ENCODE measurements around the gene SOBP.
"Not testable (repeated sequence)": the region's sequence is repeated elsewhere in the genome, so short reads cannot be mapped to it uniquely, and the experiment has no call there.

SOBP gene

DNA sequence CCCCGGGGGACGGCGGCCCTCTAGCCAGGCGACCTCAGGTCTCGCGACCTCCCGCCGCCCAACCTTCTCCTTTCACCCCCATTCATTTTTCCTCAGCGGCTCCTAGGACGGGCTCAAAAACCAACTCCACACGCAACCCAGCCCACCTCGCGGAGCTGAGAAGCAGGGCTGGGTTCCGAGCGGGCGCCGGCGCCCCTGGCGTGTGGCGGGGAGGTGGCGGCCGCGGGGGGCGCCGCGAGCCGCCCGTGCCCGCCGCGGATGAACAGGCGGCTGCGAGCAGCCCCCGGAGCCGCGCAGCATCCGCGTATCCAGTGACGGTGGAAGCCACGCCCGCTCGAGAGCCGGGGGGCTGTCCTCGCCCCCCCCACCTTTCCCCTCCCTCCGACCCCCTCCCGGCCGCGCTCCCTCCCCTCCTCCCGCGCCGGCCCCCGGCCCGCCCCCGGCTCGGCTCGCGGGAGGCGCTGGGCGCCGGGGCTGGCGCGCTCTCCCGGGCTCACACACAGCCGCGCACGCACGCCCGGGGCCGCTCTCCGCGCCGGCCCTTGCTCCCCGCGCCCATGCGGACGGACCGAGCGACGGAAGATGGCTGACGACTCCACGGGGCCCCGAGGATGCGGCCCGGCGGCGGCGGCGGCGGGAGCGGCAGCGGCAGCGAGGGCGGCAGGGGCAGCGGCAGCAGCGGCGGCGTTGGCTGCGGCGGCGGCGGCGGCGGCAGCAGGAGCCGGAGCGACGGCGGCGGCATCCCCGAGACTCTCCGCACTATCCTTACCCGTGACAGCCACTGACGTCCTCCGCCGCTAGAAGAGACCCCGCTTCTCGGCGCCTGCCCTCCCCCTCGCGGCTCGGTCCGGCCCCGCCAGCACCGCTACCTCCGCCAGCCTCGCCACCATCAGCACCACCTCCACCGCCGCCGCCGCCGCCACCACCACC lies at the start of gene SOBP:
Gene SOBP, plus strand, starts transcription at position 482 of the 930 bp plus-strand sequence. CDS start 500 bp downstream, outside the sequence.
- DNase-seq = peak; percentile 37 to 43

- no peak for DNase-seq
Measured at GRCh38 chr6:107440936-107441335, 49.0 kb upstream of the SOBP start.

DNA sequence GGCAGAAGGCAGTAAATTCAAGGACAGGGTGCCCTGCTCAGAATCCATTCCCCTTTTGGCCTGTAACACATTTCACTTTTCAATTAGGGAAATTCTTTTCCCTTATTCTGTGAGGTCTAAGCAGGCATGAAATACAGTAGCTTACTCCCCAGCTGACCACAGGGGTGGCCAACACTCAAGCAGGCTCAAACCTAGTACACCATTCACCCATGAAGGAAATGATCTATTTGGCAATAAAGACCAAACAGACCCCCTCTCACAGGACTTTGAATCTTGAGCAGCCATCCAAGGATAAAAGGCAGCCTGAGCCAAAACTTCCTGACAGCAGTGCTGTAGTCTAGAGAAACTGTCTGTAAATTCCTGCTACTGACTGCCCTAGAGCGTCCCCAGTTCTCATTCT lies 48.2 kb upstream of the SOBP start:
- no peak for DNase-seq

DNA sequence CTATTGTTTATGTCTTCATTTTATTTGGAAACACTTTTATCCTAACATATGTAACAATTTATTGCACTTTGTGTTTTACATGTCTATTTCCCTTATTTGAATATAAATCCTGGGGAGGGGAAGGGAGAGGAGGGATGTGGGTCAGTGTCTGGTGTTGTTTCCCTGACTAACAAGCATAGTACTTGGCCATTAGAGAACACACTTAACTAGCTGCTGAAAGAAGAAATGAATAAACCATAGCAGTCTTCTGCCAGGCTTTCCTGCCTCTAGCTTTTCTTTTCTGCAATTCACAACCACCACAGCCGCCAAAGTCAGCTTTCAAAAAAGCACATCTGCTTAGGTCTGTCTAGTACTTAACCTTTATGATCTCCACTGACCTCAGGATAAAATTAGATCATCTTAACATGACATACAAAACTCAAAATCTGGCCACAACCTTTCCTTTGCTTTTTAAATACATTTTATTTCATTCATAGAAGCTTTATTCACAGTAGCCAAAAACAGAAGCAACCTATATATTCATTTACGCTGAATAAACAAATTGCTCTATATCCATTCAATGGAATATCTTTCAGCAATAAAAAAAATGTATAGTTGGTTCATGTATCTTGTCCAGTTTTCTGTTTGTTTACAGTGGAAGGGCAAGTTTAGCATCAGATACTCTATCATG lies 46.8 kb upstream of the SOBP start:
- DNase-seq = no peak

DNA sequence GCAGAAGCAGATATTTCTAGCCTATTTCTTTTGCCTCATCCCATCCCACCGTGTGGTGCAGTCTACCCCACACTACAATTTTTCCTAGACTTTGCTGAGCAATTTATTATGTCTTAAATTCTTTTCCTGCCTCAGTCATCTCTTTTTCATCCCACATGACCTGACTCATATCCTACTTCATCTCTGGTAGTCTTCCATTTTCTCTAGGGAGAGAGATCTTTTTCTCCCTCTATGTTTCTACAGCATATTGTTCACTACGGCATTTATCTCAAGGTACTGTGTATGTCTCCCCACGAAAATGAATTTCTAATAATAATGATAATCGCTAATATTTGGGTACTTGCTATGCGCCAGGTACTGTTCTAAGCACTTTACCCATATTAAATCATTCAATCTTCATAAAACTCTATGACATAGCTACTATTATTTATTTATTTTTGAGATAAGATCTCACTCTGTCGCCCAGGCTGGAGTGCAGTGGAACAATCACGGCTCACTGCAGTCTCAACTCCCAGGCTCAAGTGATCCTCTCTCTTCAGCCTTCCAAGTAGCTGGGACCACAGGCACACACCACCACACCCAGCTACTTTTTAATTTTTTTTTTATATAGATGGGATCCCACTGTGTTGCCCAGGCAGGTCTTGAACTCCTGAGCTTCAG lies 46.2 kb upstream of the SOBP start:
- DNase-seq = no peak

DNA sequence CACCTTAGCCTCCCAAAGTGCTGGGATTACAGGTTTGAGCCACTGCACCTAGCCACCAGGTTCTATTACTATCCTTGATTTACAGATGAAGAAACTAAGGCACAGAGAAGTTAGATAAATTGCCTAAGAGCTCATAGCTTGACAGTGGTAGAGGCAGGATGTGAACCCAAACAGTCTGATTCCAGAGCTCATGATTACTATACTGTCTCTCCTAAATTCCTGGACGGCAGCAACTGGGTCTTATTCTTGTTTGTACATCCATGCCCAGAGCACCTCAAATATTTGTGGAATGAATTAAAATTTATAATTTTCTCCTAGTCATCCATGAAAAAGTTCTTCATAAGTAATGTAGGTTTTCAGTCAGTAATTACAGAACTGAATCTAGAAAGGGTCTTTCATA lies 45.6 kb upstream of the SOBP start:
- no peak for DNase-seq

- no peak for DNase-seq
Measured at GRCh38 chr6:107447663-107448216, 42.2 kb upstream of the SOBP start.

DNA sequence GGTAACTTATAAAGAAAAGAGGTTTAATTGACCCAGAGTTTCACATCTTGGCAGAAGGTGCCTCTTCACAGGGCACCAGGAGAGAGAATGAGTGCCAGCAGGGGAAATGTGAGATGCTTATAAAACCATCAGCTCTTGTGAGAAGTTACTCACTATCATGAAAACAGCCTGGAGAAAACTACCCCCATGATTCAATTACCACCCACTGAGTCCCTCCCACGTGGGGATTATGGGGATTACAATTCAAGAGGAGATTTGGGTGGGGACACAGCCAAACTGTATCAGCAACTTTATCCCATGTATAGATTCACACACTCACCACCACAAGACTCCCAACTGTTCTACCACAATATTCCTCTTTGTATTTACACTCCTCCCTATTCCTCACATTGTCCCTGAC lies 41.1 kb upstream of the SOBP start:
- no peak for DNase-seq

- peak; percentile 30 to 42 for DNase-seq
Measured at GRCh38 chr6:107458672-107459282, 31.1 kb upstream of the SOBP start.

GRCh38 chr6:107459283-107460082 lies 30.4 kb upstream of the SOBP start, which contains the start of gene PDSS2:
Gene PDSS2 (minus strand): TSS chr6:107459564. CDS start chr6:107459285, 279 bp downstream.
- peak; percentile 99 to 100 for DNase-seq

DNA sequence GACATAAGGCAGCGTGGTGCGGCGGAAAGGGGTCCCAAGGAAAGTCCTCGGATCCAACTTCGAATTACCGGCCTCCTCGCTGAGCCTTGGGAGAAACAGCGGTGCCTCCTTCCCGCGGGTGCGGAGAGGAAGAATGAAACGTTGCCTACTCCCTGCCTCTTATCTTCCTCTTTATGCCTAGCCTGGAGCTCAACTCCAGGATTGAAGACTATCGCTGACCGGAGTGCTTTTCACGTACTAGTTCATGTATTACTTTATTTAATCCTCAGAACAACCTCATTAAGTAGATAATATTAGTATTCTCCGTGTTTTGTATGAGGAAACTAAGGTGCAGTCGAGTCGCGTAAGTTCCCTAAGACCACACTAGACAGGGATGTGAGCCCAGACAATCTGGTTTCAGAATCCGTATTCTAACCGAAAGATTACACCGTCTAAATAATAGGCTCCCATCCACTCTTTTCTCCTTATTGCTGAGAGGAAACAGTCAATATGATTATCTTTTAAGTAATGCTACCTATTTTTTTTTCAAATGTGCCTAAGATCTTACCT lies 29.8 kb upstream of the SOBP start:
- DNase-seq = no peak

DNA sequence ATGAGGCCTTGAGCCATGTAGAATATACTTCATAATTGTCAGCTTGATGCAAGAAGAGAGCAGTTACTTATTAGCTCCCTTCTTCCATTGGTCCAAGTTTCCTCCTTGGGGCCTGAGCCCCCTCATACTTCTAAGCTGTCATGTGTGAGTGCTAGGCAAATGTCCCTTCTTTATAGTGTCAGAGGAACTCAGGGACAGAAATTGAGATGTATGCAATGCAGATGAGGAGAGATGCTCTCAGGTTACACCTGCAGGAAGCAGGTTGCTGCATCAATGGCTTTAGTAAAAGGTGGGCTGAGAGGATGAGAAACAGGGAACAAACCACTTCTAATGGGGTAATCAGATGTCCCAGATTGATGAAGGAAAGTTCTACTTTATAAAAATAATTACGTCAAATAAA lies 23.9 kb upstream of the SOBP start:
- no peak for DNase-seq

DNA sequence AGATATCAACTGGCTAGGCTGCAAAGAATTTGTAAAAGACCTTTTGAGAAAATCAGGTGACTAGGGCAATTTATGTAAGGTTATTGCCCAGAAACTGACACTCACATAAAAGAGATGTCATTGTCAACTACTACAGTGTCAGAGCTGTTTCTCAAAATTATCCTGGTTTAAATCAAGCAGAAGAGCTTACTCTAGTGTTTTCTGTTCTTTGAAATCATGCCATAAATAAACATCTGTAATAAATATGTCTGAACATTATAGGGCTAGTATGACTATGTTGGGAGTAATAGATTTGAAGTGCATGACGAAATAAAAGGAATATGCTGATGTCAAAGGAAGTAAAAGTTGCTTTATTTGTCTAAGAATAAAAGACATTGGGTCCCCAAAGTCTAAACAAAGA lies 19.6 kb upstream of the SOBP start:
- DNase-seq = no peak

GRCh38 chr6:107473660-107474059 lies 16.3 kb upstream of the SOBP start:
- no peak for DNase-seq

DNA sequence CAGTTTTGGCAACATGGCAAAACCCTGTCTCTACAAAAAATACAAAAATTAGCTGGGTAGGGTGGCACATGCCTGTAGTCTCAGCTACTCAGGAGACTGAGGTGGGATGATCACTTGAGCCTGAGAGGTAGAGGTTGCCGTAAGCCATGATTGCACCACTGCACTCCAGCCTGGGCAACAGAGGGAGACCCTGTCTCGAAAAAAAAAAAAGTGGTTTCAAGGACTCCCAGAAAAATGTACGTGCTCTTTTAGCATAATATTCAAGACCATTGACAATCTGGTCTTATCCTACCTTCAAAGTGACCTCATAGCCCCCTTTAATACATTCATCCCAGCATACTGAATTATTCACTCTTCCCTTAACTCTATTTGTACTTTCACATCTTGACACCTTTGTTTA lies 14.6 kb upstream of the SOBP start:
- not testable (repeated sequence) for DNase-seq

DNA sequence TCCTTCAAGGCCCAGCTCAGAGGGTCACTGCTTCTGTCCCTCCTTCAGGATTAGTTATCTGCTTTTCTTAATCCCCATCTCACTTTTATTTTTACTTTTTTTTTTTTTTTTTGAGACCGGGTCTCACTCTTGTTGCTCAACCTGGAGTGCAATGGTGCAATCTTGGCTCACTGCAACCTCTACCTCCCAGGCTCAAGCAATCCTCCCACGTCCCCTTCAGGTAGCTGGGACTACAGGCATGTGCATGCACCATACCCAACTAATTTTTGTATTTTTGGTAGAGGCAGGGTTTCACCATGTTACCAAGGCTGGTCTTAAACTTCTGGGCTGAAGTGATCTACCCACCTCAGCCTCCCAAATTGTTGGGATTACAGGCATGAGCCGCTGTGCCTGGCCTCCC lies 14.1 kb upstream of the SOBP start:
- DNase-seq = not testable (repeated sequence)

- no peak for DNase-seq
Measured at GRCh38 chr6:107479089-107479690, 10.7 kb upstream of the SOBP start.

GRCh38 chr6:107485157-107485556 lies 4.8 kb upstream of the SOBP start:
- no peak for DNase-seq

- no peak for DNase-seq
Measured at GRCh38 chr6:107488174-107488874, 1.6 kb upstream of the SOBP start.

- DNase-seq = peak; percentile 18 to 29
Measured at GRCh38 chr6:107488875-107489635, 862 bp upstream of the SOBP start.
